Activated effector memory CD4-positive, alpha-beta T cell treated with anti-CD3 and anti-CD28 coated beads, Interleukin-2, amount 50 U/mL, for 16 hours (primary cell): ENCODE results near the gene MPC1.
"Not testable (repeated sequence)": the region's sequence is repeated elsewhere in the genome, so short reads cannot be mapped to it uniquely, and the experiment has no call there.

Experiments
- DNase-seq: peaks from one replicate; pipeline ENCODE4 v3.0.0-alpha.2; 2020

The MPC1 gene

DNA sequence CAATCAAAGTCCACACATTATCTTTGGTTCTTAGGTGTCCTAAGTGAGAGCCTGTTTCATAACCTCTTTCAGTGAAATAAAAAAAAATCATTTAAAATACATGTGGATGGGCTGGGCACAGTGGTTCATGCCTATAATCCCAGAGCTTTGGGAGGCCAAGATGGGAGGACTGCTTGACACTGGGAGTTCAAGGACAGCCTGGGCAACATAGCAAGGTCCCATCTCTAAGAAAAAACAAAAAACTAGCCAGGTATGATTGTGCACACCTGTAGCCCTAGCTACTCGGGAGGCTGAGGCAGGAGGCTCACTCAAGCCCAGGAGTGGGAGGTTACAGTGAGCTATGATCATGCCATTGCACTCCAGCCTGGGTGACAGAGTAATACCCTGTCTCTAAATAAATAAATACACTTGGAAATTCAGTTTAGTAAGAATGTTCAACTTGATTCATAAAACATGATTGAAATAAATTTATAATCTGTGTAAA lies 3.6 kb downstream of the MPC1 start:
- no peak for DNase-seq

DNA sequence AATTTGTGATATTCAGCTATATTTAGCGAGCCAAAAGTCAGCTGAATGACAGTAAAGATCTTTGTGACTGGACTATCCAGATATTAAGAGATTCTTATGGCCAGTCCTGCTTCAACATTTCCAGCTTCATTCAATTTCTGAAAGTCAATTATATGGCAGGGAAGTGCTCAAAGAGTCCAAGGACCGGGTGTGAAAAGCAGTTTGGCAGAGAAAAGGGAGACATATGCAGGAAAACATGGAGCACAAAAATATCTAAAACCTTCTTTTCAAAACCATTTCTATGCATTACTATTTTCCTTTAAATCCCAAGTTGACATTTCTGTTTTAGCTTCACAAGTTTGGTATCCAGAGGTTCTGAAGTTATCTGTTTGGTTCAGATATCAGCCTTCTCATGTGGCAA lies 5.0 kb downstream of the MPC1 start:
- no peak for DNase-seq

DNA sequence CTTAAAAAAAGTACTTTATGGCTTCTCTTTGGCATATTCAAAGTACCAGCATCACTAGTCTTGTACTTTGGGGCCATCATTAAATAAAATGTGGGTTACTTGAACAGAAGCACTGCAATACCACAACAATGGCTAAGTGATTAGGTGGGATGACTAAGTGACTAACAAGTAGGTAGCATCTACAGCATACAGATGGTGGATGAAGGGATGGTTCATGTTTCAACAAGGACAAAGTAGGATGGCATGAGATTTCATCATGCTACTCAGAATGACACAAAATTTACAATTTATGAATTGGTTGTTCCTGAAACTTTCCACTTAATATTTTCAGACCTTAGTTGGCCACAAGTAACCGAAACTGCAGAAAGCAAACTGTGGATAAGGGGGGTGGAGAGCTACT lies 7.7 kb downstream of the MPC1 start:
- no peak for DNase-seq

DNA sequence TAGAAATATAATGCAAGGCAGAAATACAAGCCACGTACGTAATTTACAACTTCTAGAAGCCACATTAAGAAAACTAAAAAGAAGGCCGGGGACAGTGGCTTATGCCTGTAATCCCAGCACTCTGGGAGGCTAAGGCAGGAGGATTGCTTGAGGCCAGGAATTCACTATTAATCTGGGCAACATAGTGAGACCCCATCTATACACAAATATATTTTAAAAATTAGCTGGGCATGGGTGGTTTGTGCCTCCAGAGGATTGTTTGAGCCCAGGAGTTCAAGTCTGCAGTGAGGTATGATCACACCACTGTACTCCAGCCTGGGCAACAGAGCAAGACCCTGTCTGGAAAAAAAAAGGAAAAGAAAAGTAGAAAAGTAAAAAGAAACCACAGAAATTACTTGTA lies 12.3 kb downstream of the MPC1 start:
- no peak for DNase-seq

DNA sequence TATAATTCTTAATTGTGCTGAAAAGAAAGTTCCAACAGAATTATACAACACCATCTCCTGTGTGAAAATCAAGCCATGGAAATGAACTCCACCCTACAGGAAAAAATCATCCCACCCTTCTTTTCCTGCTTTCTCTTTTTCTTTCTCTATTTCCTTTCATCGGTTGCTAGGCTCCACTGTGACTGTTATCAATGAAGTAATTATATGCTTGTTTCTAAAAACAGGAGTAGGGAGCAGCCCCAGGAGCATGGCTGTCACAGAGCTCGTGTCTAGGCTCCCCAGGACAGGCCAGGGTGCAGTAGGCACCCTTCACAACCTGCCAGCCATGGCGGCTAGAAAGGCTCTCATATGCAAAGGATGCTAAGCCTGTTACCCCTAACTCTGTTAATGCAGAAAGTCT lies 13.0 kb downstream of the MPC1 start:
- DNase-seq: no peak

DNA sequence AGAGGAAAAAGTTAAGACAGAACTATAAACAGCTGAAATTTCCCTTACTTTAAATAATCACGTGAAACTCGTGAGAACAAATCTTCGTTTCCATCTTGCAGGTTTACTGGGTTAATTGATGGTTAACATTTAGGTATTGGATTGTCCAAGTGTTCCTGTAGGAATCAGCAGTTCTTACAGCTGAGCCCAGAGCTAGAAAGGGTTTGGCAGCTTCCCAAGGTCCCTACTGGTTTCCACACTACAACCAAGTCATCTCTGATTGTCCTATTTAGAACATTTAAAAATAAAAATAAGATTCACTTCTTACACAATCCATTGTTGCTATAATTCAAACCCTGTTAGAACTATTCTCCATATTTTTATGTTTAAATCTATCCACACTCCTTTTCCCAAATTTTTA lies 15.8 kb downstream of the MPC1 start:
- no peak for DNase-seq

DNA sequence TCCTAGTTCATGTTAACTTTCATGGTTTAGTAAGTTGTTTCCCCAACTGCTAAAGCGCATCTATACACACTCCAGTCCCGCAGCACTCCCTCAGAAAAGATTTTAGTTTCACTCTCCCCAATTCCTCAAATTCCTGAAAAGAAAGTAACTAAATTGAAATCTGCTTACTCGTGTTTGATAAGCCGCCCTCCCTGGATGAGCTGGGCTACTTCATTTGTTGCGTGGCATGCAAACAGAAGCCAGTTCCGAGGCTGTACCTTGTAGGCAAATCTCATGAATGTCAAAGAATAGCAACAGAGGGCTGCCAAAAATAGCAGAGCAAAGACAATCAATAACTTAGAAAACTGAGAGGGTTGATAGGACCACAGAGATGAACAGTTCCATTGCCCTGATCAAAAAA lies 16.9 kb downstream of the MPC1 start:
- no peak for DNase-seq

DNA sequence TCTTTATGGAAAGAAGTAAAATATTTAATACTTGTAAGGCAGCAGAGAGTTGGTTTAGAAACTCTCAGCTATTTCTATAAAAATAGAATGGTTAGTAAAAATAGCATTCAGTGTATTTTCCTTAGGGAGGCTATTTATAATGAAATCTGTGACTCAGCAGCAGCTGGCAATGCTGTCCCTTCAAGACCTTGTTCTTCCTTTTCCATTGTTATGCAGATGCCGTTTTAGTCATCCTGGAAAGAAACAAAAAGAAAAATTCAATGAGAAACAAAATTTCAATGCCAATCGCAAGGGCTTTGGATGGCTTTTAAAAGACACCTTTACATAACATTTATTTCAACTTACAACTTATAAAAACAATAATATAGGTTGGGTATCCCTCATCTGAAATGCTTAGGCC lies 17.5 kb downstream of the MPC1 start:
- no peak for DNase-seq

DNA sequence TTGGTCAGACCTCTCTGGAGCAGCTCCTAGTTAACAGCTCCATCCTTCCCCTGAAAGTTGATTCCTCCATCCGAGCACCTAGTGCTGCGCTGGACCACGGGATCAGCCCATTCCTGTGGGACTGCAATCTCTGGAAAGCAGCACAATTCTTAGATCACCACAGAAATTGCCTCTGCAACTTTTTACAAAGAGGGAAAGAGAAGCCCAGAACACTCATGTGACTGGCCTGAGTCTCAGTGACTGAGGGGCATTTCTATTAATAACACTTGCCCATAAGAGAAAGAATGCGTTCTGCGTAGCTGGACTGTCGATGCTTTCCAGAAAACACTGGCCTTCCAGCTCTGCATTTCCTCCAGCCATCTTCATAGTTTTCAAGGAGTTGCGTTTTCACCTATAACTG lies 18.3 kb downstream of the MPC1 start:
- no peak for DNase-seq

DNA sequence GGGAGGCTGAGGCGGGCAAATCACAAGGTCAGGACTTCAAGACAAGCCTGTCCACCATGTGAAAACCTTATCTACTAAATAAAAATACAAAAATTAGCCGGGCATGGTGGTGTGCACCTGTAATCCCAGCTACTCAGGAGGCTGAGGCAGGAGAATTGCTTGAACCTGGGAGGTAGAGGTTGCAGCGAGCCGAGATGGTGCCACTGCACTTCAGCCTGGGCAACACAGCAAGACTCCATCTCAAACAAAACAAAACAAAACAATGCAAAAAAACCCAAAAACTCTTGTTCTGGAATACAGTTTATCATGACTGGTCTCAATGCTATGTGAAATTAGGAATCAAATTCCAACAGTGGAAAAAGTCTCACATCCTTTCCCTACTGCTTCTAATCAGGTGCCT lies 20.3 kb downstream of the MPC1 start:
- DNase-seq: not testable (repeated sequence)

DNA sequence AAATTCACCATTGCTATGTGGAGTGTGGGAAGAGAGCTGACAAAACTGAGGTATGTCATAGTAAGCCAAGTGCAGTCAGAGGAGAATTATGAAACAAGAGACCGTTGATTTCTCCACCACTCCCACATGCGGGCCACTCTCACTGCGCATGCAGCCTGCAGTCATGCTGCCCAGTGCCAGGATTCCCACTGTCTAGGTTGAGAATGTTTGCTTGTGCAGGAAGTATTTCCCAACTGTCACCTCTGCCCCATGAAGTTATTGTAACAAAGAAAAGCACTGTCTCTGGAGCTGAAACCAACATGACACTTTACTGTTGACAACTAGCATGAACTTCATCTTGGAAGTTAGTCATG lies 21.7 kb downstream of the MPC1 start:
- DNase-seq: no peak

DNA sequence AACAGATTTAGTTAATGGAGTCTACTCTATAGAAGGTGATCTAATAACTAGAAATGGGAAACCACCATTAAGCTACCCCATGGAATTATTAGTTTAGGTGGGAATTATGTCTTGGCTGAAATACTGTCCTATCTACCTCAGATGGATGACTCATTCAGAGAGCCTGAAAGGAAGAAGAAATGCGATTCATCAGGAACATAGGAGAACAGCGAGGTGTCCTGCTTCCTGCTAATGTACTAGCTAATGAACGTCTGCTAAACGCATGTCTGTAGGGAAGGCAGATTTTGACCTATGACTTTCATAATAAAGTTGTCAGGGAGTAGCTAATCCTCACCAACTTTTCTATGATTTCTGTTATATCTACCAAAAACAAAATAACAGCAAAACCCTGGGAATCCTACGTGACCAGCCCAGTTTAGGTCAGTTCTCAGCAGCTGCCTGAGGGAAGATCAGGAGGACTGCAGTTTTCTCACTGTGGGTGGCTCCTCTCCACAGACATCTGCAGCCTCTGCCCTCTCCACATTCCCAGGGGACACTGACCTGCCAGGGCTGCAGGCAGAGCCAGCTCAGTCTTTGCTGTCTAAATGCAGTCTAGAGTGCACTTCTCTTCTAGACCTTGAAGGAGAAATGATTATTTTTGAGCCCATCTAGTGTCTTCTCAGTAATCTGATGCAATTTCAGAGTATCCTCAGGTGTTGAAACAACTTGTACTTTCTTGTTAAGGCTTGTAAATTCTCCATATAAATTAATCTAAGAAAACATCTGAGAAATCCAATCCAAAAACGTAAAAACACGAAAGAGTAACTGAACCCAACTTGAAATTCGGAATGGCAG lies 22.3 kb downstream of the MPC1 start:
- no peak for DNase-seq

DNA sequence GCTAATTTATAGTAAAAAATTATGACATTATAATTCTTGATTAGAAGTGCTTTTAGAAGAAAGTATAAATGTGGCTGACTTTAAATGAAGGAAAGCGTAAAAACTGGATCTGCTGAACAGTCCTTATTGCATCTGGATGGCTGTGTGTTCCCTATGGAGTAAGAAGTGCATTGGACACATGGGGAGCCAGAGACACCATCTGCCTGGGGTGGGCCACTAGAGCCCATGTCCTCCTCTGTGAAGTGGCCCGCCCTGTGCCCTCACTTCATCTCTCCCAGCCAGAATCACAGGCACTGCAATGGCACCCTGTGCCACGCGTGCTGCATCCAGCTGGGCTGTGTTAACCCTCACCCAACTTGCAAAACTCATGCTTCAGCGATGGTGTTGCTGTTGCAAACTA lies 27.2 kb downstream of the MPC1 start:
- no peak for DNase-seq

DNA sequence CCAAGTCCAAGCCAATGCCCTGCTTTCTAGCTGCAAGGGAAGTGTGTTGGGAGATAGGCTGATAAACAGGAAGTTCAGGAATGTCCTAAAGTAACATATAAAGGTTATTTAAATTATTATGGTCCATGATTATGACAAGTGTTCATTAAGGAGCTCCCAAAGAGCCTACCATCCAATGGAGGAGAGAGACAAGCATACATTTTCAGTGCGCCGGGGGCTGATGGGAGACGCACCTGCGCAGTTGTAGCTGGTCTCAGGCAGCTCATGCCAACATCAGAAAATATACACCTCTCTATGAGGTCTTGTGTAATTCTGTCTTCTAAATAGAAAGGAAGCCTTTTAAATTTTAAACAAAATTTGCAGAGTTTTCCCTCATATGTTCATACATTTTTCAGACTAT lies 27.8 kb downstream of the MPC1 start:
- DNase-seq: no peak

DNA sequence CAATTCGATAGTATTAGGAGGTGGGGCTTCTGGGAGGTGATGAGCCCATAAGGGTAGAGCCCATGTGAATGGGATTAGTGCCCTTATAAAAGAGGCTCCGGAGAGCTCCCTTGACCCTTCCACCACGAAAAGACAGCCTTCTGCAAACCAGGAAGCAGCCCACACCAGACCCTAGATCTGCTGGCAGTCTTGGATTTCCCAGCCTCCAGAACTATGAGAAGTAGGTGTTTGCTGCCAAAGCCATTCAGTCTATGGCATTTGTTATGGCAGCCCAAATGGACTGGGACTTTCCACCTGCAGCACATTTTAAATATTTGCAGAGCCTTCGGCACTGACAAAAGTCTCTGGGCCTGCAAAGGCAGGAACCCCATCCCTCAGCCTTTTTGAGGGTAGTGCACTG lies 28.6 kb downstream of the MPC1 start:
- no peak for DNase-seq

DNA sequence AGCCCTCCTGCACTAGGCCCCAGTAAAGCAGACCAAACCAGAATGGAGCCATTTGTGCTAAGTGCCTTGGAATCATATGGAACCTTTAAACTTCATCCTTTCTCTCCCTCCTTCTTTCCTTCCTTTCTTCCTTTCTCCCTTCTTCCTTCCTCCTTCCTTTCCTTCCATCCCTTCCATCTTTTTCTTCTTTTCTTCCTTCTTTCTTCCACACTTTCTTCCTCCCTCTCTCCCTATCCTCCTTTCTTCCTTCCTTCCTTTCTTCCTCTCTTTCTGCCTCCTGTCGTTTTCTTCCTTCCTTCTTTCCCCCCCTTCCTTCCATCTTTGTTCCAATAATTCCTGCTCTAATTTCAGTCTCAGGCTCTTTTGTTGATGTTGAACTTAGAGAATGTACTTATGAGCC lies 29.2 kb downstream of the MPC1 start:
- no peak for DNase-seq

DNA sequence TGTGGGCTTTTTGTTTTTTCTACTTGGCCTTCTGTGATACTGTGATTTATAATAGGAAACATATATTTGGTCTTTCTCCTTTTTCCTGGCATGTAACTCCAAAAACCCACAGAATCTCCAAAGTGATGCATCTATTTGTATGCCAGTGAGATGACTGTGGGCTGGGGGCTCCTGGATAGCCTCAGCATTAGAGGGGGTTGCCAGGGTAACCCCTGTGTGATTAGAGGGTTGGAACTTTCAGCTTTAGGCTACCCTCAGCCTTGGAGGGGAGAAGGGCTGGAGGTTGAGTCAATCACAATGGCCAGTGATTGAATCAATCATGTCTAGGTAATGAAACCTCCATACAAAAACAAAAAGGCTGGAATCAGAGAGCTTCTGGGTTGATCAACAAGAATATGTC lies 29.8 kb downstream of the MPC1 start:
- no peak for DNase-seq

DNA sequence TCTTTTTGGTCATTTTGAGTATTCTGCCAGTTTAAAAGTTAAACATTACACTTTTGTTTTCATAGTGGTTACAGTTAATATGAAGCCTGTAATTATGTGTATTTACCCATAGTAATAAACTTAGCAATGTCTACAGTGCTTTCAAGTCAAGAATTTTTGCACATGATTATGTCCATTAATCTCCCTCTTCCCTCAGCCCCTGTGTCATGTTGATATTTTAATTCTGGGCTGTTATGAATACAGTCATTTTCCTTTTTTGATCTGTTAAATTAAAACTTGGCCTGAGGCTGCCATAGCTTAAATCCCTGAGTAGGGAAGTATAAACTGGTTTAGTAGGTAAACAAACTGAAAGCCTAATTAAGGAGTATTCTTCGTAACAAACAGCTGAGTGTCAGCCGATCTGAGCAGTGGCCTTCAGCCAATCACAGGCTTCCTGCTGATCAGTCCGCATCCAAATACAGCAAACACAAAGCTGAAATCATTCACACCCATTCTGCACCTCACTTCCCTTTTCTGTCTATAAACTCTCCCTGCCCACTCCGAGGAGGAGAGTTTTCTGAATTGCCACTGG lies 30.9 kb downstream of the MPC1 start:
- no peak for DNase-seq

DNA sequence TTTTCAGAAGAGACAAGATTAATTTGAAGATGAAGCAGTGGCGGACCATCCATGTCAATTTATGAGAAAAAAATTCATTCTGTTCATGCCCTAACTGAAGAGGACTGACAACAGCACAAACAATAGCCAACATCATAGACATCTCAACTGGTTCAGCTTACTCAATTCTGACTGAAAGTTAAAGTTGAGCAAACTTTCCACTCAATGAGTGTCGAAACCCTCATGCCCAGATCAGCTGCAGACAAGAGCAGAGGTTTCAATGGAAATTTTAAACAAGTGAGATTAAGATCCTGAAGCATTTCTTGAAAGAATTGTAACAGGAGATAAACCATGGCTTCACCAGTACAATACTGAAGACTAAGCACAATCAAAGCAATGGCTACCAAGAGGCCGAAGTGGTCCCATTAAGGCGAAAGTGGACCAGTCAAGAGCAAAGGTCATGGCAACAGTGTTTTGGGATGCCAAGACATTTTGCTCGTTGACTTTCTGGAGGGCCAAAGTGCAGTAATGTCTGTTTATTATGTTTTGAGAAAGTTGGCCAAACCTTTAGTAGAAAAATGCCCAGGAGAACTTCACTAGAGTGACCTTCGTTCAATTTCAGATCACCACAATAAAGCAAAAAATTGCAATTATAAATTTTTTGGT lies 34.3 kb downstream of the MPC1 start:
- no peak for DNase-seq

DNA sequence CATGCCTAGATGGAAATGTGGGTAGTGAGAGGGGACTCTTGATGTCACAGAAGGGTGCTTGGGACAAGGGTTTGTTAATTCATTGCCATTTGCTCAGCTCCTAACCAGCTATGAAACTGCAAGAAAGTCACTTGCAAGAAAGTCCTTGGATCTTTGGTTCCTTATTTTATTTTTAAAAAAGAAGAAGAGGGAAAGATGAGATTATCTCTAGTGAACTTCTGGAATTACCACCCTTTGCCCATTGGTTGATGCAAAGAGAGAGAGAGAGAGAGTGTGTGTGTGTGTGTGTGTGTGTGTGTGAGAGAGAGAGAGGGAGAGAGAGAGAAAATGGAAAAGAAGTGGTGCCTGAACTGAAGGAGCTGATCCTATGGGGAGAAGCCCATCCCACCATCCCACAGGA lies 35.8 kb downstream of the MPC1 start:
- no peak for DNase-seq

DNA sequence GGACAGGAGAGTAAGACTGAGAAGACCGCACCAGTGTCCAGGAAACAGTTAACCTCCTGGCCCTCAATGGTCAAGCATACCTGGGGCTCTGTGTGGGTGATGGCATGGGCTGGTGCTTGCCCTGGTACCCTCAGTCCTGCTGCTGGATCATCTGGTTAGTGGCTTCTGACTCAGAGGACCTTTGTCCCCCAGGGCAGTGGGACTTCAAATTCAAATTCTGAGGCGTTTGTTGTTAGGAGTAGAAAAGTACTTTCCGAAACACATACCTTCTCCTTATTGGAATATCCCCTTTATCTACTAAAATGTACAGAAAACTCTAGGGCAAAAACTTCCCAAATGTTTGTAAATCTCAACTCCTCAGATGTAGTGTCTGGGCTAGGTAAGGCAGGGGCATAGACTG lies 36.3 kb downstream of the MPC1 start:
- no peak for DNase-seq

DNA sequence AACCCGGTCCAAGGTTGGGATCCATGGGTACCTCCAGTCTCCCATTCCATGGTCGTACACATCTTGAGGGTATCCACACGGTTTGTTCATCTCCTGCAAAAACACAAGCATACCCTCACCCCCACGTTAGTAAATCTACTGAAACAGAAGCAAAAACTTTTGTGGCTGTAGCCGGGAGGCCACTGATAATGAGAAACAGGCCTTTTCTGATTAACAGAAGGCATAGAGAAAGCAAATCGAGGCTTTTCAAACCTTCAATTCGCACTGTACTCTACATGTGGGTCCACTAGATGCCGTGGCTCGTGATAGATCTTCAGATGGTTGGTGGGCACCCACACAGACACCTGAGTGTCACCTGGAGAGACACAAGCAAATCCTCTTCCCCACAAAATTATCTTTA lies 37.1 kb downstream of the MPC1 start:
- DNase-seq: not testable (repeated sequence)

DNA sequence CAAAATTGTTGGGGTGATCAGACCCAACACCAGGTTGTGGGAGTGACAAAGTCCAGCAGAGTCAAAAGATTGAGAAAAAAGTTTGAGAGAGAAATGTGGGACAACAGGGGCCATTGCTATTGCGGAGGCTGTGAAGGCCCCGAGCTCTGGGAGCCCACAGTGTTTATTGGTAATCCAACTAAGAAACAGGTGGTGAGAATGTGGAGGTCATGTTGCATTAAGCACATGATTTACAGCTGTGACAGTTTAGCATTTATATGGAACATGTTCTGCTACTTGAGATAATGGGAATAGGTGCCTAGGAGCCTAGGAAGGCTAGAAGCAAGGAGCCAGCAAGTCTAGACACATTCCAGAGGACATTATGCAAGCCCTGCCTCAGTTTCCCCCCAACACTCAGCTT lies 37.8 kb downstream of the MPC1 start:
- DNase-seq: not testable (repeated sequence)

DNA sequence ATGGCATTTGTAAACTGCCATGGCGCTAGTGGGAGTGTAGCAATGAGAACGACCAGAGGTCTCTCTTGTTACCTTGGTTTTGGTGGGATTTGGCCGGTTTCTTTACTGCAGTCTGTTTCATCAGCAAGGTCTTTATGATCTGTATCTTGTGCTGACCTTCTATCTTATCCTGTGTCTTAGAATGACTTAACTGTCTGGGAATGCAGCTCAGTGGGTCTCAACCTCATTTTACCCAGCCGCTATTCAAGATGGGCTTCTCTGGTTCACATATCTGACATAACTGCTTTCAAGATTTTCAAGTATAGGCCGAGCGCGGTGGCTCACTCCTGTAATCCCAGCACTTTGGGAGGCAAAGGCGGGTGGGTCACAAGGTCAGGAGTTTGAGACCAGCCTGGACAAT lies 38.5 kb downstream of the MPC1 start:
- DNase-seq: no peak

DNA sequence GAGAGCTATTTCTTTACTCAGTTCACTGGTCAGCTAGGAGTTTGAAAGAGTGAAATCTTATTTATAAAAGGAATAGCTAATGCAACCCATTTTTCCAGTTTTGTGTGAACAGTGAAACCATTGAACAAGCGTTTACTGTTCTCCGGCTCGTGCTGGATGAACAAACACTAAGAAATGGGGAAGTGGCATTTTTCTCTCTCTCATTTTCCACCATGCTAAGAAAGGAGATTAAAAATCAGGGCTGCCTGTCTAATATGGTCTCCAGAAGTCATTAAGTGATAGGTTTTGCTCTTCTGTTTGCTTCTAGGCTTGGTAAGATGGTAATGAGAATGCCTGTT lies 39.6 kb downstream of the MPC1 start:
- no peak for DNase-seq
